Activated B cell treated with CpG ODN at 0.5 μM for 24 hours (primary cell): ENCODE measurements around the gene STAP2. TPM values are rescaled to one million over a fixed set of nuclear protein-coding genes. Genes with fewer than 3 reads are reported as not detected.

Experiments
- ATAC-seq: fragments of 200-7000 bp; cut with Tn5 transposase; one replicate; pipeline ENCODE4 v1.10.0; 2021; ENCODE audit warnings: low read depth, mild to moderate bottlenecking, moderate library complexity
- CTCF ChIA-PET: fragments of 350-600 bp; sonication (Branson Sonifier 250); formaldehyde crosslinking; loops from one replicate; lab custom pipeline; 2021; ENCODE audit warnings: antibody characterized with exemption; lab: Charles Lee
- POLR2A ChIA-PET: fragments of 350-600 bp; sonication (Branson Sonifier 250); formaldehyde crosslinking; loops from one replicate; lab custom pipeline; 2021; ENCODE audit warnings: antibody characterized with exemption; lab: Charles Lee
- DNase-seq: peaks from one replicate; pipeline ENCODE4 v3.0.0; 2022
- H3K27ac Mint-ChIP-seq: one replicate; pipeline ENCODE4 v1.8.0; 2020; ENCODE audit warnings: mixed read lengths
- H3K27me3 Mint-ChIP-seq: one replicate; pipeline ENCODE4 v1.8.0; 2021; ENCODE audit warnings: mixed read lengths
- H3K36me3 Mint-ChIP-seq: one replicate; pipeline ENCODE4 v1.8.0; 2021; ENCODE audit warnings: low read depth, mixed read lengths
- H3K4me1 Mint-ChIP-seq: one replicate; pipeline ENCODE4 v1.8.0; 2021; ENCODE audit warnings: mixed read lengths
- H3K4me3 Mint-ChIP-seq: one replicate; pipeline ENCODE4 v1.8.0; 2020; ENCODE audit warnings: mild to moderate bottlenecking, mixed read lengths
- H3K9me3 Mint-ChIP-seq: one replicate; pipeline ENCODE4 v1.8.0; 2020; ENCODE audit warnings: mixed read lengths
- CTCF ChIP-seq: fragments of 200-600 bp; IDR thresholded peaks from one replicate; pipeline ENCODE4 v1.8.0; 2022; ENCODE audit warnings: antibody characterized with exemption, mild to moderate bottlenecking
- intact Hi-C: fragments of 100-400 bp; cut with micrococcal nuclease; formaldehyde crosslinking; loops from one replicate; pipeline ENCODE4 v1.15.1; 2024
- total RNA-seq: library from RNA; stranded (reverse); gene quantifications from 2 replicates; pipeline ENCODE4 v1.2.3, GENCODE V29; 2022

The STAP2 gene
- total RNA-seq, 1 donor from 2014 or later = 1.1 TPM

- H3K27me3 Mint-ChIP-seq = no peaks in the 10 kb centered on the region
- H3K4me3 Mint-ChIP-seq = peak overlapping the region; percentile 77
- ChIA-PET POLR2A (interaction anchor here (0.6 to 1.2 kb wide), 8 partner anchors 10 to 151 kb away, joined by 3 to 11 read pairs (median 4); partner anchors contain the start of gene SH3GL1), CTCF (interaction anchor here (1.3 to 2.0 kb wide), 2 partner anchors 21 to 23 kb away, joined by 3 to 7 read pairs; partner anchors contain the start of genes CHAF1A and SH3GL1)
- ATAC-seq (peak; percentile 45), DNase-seq (peak; percentile 41)
- H3K27ac Mint-ChIP-seq = peak overlapping the region; percentile 83
- peaks cover 78% of the 10 kb centered on the region for H3K4me1 Mint-ChIP-seq
- no peaks in the 10 kb centered on the region for H3K9me3 Mint-ChIP-seq
- no peak for TF ChIP-seq CTCF
- peaks cover 8% of the 10 kb centered on the region for H3K36me3 Mint-ChIP-seq
- intact Hi-C loops = loop anchor here (1.0 kb wide), 2 partner anchors 10 to 21 kb away; partner anchors contain the start of gene SH3GL1
These were observed 41.0 kb upstream of the STAP2 start for GRCh38 chr19:4379383-4380253.

GRCh38 chr19:4378886-4379285, 40.3 kb upstream of the STAP2 start:
- POLR2A ChIA-PET = interaction anchor here (1.0 to 1.2 kb wide), 2 partner anchors 9 to 11 kb away, joined by 3 to 4 read pairs; no protein-coding TSS in a partner anchor
- Mint-ChIP-seq H3K27ac (peak overlapping the region; percentile 83), H3K36me3 (peaks cover 5% of the 10 kb centered on the region), H3K4me3 (peak overlapping the region; percentile 77), H3K9me3 (no peaks in the 10 kb centered on the region), H3K27me3 (no peaks in the 10 kb centered on the region), H3K4me1 (peaks cover 85% of the 10 kb centered on the region)
- TF ChIP-seq CTCF = no peak
- intact Hi-C loops = loop anchor here (1.0 kb wide), 2 partner anchors 10 to 21 kb away; partner anchors contain the start of gene SH3GL1
- CTCF ChIA-PET = interaction anchor here (1.3 kb wide), 1 partner anchor 23 kb away, joined by 3 read pairs; the partner anchor contains the start of gene CHAF1A
- ATAC-seq (no peak), DNase-seq (no peak)

GRCh38 chr19:4376991-4377781, 38.6 kb upstream of the STAP2 start:
- H3K27me3 Mint-ChIP-seq = no peaks in the 10 kb centered on the region
- no peak for DNase-seq
- no peaks in the 10 kb centered on the region for H3K9me3 Mint-ChIP-seq
- no peak overlapping the region for H3K4me3 Mint-ChIP-seq
- intact Hi-C loops = no loop called here
- peaks cover 94% of the 10 kb centered on the region for H3K4me1 Mint-ChIP-seq
- H3K27ac Mint-ChIP-seq = peak overlapping the region; percentile 54
- H3K36me3 Mint-ChIP-seq = no peaks in the 10 kb centered on the region
- ChIA-PET POLR2A (interaction anchor here (0.7 to 1.7 kb wide), 2 partner anchors 14 to 16 kb away, joined by 4 read pairs; no protein-coding TSS in a partner anchor), CTCF (interaction anchor here (1.6 to 4.1 kb wide), 2 partner anchors 20 to 24 kb away, joined by 4 to 18 read pairs; partner anchors contain the start of gene SH3GL1)
- TF ChIP-seq CTCF = no peak
- ATAC-seq = no peak

- ATAC-seq (no peak), DNase-seq (no peak)
- peak overlapping the region; percentile 73 for H3K4me3 Mint-ChIP-seq
- POLR2A ChIA-PET = interaction anchor here (0.7 to 1.7 kb wide), 2 partner anchors 13 to 751 kb away, joined by 3 to 4 read pairs; no protein-coding TSS in a partner anchor
- H3K36me3 Mint-ChIP-seq = no peaks in the 10 kb centered on the region
- no peaks in the 10 kb centered on the region for H3K27me3 Mint-ChIP-seq
- intact Hi-C loops = no loop called here
- CTCF ChIA-PET = interaction anchor here (1.6 to 4.1 kb wide), 3 partner anchors 17 to 24 kb away, joined by 4 to 18 read pairs (median 6); partner anchors contain the start of gene SH3GL1
- no peaks in the 10 kb centered on the region for H3K9me3 Mint-ChIP-seq
- peaks cover 95% of the 10 kb centered on the region for H3K4me1 Mint-ChIP-seq
- H3K27ac Mint-ChIP-seq = peak overlapping the region; percentile 54
- TF ChIP-seq CTCF = no peak
These were observed 38.0 kb upstream of the STAP2 start for GRCh38 chr19:4376671-4376990.
